Measurements from ENCODE around the gene PSMD13. TPM values are rescaled to one million over a fixed set of nuclear protein-coding genes. Genes with fewer than 3 reads are reported as not detected.
A peak's percentile ranks its signal among the peaks of the same experiment; 100 is the strongest.
"Not testable (repeated sequence)": the region's sequence is repeated elsewhere in the genome, so short reads cannot be mapped to it uniquely, and the experiment has no call there.

Gene PSMD13
- total RNA-seq, result 136 and 146 TPM in 2 replicates
- long read RNA-seq, transcript PSMD13-202 (12 exons, 1,489 nt), result minor isoform, 20 of 638 reads
- long read RNA-seq, transcript PSMD13-212 (13 exons, 1,991 nt), result major isoform, 587 of 638 reads
- long read RNA-seq, partial matches to known transcripts, result 3 of 638 reads
- long read RNA-seq, other reads (novel, unspliced or antisense), result 24 of 638 reads

- DNase-seq (ENCODE audit: low read depth, low spot score), result peak; percentile 83
- H3K9me3 Mint-ChIP-seq, result no peaks in the 10 kb centered on the region
- TF ChIP-seq, protein P1, sequence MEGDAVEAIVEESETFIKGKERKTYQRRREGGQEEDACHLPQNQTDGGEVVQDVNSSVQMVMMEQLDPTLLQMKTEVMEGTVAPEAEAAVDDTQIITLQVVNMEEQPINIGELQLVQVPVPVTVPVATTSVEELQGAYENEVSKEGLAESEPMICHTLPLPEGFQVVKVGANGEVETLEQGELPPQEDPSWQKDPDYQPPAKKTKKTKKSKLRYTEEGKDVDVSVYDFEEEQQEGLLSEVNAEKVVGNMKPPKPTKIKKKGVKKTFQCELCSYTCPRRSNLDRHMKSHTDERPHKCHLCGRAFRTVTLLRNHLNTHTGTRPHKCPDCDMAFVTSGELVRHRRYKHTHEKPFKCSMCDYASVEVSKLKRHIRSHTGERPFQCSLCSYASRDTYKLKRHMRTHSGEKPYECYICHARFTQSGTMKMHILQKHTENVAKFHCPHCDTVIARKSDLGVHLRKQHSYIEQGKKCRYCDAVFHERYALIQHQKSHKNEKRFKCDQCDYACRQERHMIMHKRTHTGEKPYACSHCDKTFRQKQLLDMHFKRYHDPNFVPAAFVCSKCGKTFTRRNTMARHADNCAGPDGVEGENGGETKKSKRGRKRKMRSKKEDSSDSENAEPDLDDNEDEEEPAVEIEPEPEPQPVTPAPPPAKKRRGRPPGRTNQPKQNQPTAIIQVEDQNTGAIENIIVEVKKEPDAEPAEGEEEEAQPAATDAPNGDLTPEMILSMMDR (conservative IDR thresholded peaks at IDR 0.05), result no peak
These were observed at the start of gene PSMD13 for GRCh38 chr11:236774-237767. Gene PSMD13, plus strand, starts transcription at chr11:236976. Its CDS starts 74 bp downstream, at chr11:237050.

GRCh38 chr11:189200-189783 is 47.5 kb upstream of the PSMD13 start:
- not testable (repeated sequence) for H3K36me3 Mint-ChIP-seq (ENCODE audit: low read depth); H3K27ac Mint-ChIP-seq (ENCODE audit: unreplicated experiment); DNase-seq (ENCODE audit: low read depth, low spot score); H3K4me3 Mint-ChIP-seq; H3K9me3 Mint-ChIP-seq; H3K4me1 Mint-ChIP-seq; H3K27me3 Mint-ChIP-seq (ENCODE audit: low read depth)

More at GRCh38 chr11:236774-237767, at the start of gene PSMD13:
- Mint-ChIP-seq H3K36me3 (ENCODE audit: low read depth) (peaks cover 3% of the 10 kb centered on the region), H3K27ac (ENCODE audit: unreplicated experiment) (peak within 1 kb of the TSS; percentile 99), H3K27me3 (ENCODE audit: low read depth) (no peaks in the 10 kb centered on the region), H3K4me1 (peaks cover 26% of the 10 kb centered on the region), H3K4me3 (peak within 1 kb of the TSS; percentile 95)

GRCh38 chr11:189843-190311 is 46.9 kb upstream of the PSMD13 start:
- not testable (repeated sequence) for H3K27me3 Mint-ChIP-seq (ENCODE audit: low read depth); H3K9me3 Mint-ChIP-seq; H3K4me1 Mint-ChIP-seq; H3K4me3 Mint-ChIP-seq; DNase-seq (ENCODE audit: low read depth, low spot score); H3K36me3 Mint-ChIP-seq (ENCODE audit: low read depth); H3K27ac Mint-ChIP-seq (ENCODE audit: unreplicated experiment)
- TF ChIP-seq, protein P1 (conservative IDR thresholded peaks at IDR 0.05), result peak; percentile 22

GRCh38 chr11:190546-190945 is 46.2 kb upstream of the PSMD13 start:
- H3K36me3 Mint-ChIP-seq (ENCODE audit: low read depth); H3K27me3 Mint-ChIP-seq (ENCODE audit: low read depth); H3K9me3 Mint-ChIP-seq; H3K4me3 Mint-ChIP-seq; H3K4me1 Mint-ChIP-seq; DNase-seq (ENCODE audit: low read depth, low spot score); H3K27ac Mint-ChIP-seq (ENCODE audit: unreplicated experiment): not testable (repeated sequence)

DNA sequence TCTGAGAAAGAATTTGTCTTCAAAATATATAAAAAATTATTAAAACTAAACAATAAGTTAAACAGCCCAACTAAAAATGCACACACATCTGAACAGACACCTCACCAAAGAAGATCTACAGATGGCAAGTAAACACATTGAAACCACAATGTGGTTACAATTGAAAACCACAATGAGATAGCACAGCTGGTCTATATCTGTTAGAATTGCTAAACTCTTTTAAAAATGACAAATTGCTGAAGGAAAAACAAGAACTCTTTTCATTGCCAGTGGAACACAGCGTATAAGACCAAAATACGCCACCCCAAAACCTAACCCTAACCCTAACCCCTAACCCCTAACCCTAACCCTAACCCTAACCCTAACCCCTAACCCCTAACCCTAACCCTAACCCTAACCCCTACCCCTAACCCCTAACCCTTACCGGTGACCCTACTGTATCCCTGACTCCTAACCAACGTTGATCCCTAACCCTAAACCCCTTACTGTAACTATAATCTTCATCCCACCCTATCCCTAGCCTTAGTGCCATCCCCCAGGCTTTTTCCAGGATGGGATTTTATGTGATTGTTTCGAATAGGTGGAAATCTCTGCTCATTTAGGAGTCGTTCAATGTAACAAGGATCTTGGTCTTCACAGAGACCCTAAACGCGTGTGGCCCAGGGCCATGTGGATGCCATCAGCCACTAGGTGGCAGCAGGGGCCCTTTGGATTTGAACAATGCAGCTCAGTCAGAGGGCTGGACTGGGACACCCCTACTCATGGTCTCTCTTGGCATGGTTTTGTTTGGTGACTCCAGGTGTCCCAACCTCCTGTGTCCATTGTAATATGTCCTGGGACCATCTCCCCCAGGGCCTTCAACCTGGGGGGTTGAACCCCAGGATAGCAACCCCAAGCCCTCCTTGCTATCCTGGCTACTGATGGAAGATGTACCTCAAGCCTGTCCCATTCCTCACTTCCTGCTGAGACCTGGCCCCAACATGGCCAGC is 45.0 kb upstream of the PSMD13 start:
- H3K36me3 Mint-ChIP-seq (ENCODE audit: low read depth); H3K27ac Mint-ChIP-seq (ENCODE audit: unreplicated experiment); H3K9me3 Mint-ChIP-seq; H3K4me1 Mint-ChIP-seq; H3K4me3 Mint-ChIP-seq; H3K27me3 Mint-ChIP-seq (ENCODE audit: low read depth): not testable (repeated sequence)
- DNase-seq (ENCODE audit: low read depth, low spot score), result peak; percentile 4
- TF ChIP-seq, protein P1 (conservative IDR thresholded peaks at IDR 0.05), result peak; percentile 43

DNA sequence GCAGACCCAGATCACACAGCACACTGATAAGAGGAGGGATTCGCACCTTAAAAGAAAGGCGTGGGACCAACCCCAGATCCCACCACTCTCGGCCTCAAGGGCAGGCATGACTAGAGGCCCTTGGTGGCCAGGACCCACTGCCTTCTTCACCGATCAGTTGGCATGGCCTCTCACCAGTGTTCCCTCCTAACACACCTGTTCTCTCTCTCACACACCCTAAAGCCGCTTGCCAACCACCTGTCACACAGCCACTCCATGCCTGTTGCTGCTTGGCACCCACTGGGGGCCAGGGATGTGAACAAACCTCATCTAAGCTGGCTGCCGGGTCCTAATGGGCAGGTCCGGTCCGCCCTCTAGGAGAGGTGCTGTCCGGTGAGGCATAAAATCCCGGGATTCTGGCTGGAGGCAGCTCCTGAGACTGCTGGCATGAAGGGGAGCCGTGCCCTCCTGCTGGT is 44.1 kb upstream of the PSMD13 start, which contains the start of gene SCGB1C1:
Gene SCGB1C1 (plus strand): TSS at position 405 of the 455 bp plus-strand sequence. CDS start 22 bp downstream, at position 427.
- not testable (repeated sequence) for H3K4me3 Mint-ChIP-seq; H3K27ac Mint-ChIP-seq (ENCODE audit: unreplicated experiment); H3K4me1 Mint-ChIP-seq; H3K27me3 Mint-ChIP-seq (ENCODE audit: low read depth); H3K9me3 Mint-ChIP-seq; DNase-seq (ENCODE audit: low read depth, low spot score); H3K36me3 Mint-ChIP-seq (ENCODE audit: low read depth)

DNA sequence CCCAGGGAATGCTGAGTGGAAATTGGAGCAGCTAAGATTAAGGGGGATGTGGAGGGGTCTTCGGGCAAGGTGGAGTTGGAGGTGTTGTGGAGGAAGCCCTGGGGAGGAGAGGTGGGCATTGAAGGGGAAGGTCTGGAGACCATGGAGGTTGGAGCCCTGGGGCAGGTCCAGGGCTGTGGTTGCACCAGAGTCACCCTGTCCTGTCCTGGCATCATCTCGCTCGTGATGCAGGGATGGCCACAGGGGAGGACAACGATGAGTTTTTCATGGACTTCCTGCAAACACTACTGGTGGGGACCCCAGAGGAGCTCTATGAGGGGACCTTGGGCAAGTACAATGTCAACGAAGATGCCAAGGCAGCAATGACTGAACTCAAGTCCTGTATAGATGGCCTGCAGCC is 43.3 kb upstream of the PSMD13 start:
- not testable (repeated sequence) for H3K9me3 Mint-ChIP-seq; H3K27ac Mint-ChIP-seq (ENCODE audit: unreplicated experiment); H3K4me3 Mint-ChIP-seq; H3K36me3 Mint-ChIP-seq (ENCODE audit: low read depth); H3K4me1 Mint-ChIP-seq; DNase-seq (ENCODE audit: low read depth, low spot score); H3K27me3 Mint-ChIP-seq (ENCODE audit: low read depth)
